Esophagus mucosa (tissue), 1 donor: ENCODE measurements around the gene AKR1C1. TPM values are rescaled to one million over a fixed set of nuclear protein-coding genes. Genes with fewer than 3 reads are reported as not detected.
"Not testable (repeated sequence)": the region's sequence is repeated elsewhere in the genome, so short reads cannot be mapped to it uniquely, and the experiment has no call there.

Experiments
- ATAC-seq: fragments of 200-7000 bp; cut with Tn5 transposase; one replicate; pipeline ENCODE4 v1.9.1; 2020
- total RNA-seq: library from RNA; stranded (reverse); gene quantifications from one replicate; pipeline ENCODE4 v1.2.4, GENCODE V29; 2023
- donor health status: DM: yes; HTN: yes; CAD: no.

AKR1C1 gene
- total RNA-seq, 1 donor from 2014 or later = 54.2 TPM

DNA sequence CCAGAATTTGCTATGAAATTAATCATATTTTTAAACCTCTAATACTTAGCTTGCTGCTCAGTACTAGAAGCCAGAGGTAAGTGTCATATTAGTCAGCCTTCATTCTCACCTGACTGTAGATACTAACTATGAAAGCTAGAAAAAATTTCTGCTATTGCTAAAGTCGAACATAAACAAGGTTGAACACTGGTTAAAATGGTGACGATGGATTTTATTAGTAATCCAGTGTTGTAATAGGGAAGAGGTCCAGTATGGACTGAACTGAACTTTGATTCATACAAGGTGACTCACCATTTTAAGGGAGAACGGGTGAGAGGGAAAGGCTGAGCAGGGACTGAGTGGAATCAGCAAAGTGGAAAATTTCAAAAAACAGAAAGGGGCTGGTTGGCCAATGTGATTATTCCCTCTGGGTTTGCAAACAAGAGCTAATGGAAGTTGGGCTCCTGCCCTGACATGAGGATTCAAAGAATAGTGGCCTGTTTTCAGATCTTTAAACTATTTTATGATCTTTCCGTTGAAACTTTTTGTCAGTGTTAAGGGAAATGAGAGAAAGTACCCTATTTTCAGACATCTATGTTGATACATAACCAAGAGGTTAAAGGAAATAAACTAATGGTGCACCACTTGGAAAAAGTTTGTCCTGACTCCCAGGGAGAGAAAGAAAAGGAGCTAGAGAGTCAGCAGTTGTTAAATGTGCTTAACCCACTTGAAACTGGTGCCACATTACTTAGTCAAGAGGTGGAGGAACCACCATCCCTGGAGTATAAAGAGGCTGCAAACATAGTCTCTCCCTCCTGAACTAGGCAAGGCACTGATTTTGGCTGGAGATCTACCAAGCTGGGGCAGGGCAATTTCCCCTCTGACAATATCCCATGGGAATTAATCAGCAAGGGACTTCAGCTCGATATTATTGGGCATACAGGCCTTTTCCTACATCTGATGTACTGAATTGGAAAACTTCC lies 15.3 kb upstream of the AKR1C1 start:
- peak; percentile 93 for ATAC-seq

DNA sequence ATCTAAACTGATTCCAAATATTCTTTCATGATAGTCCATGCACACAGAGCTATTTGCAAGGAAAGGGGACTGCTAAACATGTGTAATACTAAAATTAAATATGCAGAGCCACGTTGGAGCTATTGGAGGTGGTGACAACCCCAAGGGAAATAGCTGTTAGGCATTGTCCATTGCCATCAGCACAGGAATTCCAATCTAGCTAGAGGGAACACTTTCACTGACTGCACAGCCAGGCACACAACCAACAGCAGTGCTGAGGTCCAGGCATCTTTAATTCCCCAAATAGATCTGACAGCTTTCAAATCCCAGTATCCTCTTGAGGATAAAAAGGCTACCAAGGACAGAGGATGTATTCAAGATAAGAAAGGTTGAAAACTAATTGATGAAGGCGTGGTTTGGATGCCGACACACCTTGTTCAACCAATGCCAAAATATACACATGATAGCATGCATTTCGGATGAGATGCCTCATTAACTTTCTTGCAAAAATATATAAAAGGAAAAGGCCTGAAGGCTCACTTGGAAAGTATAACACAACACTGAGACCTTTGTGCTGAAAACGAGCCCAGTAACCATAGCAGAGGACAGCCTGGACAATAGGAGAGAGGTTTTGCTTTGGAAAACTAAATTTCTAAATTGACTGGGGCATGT lies 11.6 kb upstream of the AKR1C1 start:
- not testable (repeated sequence) for ATAC-seq

DNA sequence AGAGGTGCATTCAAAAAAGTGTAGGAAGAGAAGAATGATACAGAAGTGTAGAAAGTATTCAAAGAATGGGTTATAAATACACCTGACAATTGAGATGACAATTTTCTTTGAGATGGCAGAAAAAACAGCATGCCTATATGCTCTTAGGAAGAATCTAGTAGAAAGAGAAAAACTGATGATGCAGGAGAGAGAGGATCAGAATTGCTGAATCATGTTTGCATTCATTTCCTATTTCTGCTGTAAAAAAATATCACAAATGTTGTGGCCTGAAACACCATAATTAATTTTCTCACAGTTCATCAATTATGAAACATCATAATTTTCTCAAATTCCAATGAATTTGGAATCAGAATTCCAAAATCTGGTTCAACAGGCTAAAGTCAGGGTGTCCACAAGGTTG lies 9.8 kb upstream of the AKR1C1 start:
- no peak for ATAC-seq

DNA sequence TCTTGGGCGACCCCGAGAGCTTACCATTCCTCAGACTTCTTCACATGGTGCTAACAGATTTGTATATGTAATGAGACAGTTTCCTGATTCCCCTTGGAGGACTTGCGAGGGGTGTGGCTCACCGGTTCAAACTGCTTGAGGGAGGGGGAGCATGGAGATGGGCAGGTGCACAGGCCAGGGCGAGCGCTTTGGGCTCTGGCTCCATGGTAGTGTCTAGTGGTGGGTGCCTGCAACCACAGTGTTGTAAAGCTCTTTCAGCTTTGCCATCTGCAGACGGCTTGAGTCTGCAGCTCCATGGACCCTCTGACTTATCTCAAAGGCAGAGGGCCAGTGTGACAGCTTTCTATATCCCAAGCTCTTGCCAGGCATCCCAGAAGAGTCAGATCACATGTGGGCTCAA lies 7.1 kb upstream of the AKR1C1 start:
- ATAC-seq = not testable (repeated sequence)

DNA sequence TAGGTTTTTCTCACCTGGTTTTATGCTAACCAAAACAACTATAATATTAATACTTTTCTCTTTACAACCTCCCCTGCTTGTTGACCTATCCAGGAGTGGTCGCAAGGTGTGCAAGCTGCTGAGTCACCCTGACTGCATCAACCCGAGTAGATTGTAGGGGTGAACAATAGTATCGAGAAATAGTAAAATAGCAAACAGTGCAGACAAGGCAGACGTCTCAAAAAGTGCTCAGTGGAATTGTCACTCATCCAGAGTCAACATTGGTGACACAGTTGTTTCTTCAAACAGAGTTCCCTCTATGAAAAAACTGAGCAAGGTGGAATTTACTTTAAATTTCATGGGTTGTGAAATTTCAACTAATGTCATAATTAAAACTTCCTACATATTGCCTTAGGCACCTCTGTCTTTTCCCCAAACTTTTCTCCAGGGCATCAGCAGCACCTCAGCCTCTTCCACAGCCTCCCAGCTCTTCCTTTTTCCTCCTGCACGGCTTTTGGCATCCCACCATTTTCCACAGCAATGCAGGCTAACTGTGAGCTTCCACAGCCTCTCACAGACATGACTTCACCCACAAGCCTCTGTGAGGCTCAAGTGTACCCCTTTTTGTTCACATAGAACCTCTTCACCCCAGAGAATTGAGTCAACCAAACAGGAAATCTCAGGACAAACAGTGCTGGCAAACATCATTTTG lies 6.1 kb upstream of the AKR1C1 start:
- peak; percentile 36 for ATAC-seq

DNA sequence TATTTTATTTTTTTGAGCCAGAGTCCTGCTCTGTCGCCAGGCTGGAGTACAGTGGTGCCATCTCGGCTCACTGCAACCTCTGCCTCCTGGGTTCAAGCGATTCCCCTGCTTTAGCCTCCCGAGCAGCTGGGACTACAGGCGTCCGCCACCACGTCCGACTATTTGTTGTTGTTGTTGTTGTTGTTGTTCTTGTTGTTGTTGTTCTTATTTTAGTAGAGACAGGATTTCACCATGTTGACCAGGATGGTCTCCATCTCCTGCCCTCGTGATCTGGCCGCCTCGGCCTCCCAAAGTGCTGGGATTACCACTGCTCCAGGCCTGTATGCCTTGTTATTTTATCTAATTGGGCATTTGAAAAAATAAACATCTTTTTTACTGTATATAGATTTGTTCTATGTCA lies 1.7 kb upstream of the AKR1C1 start:
- not testable (repeated sequence) for ATAC-seq

DNA sequence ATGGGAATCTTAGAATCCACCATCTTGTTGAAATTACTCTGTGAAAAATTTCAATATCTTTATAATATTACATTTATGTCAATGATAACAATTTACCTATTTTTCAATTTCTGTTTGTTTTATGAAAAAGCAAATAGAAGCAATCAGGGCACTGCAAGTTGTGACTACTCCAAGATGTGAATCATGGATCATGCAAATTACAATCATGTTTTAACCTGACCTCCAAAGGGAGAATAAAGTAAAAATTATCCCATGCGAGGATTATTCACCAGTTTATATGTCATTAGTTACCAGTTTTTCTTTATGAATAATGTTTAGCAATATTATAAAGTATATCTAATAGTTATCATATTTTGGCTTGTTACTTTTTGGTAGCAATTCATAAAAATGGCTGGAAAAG lies 907 bp upstream of the AKR1C1 start:
- ATAC-seq = peak; percentile 78

DNA sequence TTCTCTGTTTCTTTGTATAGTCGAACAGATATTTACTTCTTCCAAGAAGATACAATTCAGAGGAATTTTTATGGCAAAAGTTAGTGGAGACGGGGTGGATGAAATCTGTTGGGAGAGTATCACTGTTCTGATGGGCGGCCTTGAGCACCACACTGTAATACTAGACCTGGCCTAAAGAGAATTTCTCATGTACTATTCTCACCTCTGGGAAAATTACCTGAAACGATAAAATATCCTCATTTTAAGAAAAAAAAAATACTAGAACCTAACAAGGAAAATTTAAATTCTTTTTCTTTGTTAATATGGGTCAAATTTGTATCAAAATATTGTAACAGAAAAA lies 570 bp downstream of the AKR1C1 start:
- not testable (repeated sequence) for ATAC-seq

DNA sequence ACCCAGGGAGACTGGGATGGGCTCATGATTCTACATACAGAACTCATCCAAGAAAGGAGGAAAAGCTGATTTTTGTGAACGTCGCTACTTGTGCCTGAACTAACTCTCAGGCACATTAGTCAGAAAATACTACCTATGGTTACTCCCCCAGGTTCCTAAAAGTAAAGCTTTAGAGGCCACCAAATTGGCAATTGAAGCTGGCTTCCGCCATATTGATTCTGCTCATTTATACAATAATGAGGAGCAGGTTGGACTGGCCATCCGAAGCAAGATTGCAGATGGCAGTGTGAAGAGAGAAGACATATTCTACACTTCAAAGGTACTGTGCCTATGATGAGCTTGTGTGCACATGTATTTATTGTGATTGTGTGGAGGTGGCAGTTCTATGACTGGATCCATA lies 2.5 kb downstream of the AKR1C1 start:
- not testable (repeated sequence) for ATAC-seq

DNA sequence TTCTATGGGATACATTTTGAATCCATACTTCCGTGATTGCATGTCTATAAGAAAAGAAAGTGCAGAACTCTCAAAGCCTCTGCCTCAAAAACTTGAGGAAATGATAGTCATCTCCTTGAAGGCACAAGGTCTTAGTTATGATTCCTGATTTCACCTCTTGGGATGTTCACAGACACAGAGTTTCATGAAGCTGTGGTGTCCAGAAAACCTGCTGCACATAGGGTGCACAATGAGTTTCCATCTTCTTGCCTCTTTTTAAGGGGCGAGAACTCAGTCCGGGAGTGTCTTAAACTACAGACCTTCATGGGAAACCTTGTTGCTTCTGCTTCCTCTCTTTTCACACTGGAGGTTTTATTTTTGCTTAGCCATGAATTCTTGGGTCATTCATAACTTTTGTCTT lies 4.0 kb downstream of the AKR1C1 start:
- ATAC-seq = not testable (repeated sequence)

DNA sequence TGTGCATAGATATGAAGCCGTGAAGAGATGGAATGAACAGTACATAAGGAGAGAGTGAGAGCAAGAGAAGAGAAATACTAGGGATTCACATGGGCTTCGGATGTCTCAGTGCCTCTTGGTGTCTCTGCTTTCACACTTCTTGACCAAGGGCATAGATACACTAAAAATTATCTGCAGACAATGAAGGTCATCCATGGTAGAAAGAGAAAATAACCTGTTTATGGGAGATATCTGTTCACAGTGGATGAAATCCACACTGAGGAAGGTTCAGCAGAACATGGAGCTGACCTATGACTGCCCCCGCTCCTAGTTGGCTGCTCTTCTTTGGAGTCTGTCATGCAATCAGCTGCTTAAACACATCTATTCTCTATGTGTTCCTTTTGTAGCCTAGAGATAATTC lies 6.1 kb downstream of the AKR1C1 start:
- not testable (repeated sequence) for ATAC-seq

DNA sequence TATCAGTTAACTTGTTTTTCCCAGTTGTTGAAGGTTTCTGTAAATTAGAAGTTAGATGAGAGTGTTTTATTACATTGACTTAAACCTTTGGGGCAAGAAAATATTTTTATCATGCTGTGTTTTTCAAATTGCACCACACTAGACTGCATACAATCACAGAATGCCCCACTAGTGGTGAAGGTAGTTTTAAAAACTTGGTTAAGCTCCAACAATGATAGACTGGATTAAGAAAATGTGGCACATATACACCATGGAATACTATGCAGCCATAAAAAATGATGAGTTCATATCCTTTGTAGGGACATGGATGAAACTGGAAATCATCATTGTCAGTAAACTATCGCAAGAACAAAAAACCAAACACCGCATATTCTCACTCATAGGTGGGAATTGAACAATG lies 7.1 kb downstream of the AKR1C1 start:
- ATAC-seq = not testable (repeated sequence)

DNA sequence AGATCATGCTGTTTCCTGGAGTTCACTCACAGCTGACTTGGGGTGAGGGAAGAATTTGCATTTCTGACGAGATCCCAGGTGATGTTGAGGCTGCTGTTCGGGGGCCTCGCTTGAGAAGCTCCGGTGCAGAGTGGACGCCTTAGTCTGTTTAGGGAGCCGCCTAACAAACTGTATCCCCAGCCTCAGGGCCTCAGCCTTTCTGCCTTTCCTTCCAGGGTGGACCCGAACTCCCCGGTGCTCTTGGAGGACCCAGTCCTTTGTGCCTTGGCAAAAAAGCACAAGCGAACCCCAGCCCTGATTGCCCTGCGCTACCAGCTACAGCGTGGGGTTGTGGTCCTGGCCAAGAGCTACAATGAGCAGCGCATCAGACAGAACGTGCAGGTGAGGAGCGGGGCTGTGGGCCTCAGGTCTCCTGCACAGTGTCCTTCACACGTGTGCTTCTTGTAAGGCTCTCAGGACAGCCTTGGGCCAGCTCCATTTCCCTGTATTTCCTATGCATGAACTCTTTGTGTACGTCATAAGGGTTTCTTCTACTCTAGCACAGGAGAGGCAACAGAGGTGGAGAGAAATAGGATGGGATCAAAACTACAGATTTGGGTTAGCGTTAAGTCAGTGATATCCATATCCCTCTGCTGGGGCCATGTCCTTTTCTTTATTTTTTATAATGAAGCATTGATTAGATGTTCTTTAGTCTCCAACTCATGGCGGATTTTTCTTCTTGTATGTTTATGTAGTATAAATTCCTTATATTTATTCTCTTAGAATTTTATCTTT lies 9.3 kb downstream of the AKR1C1 start:
- ATAC-seq = not testable (repeated sequence)

DNA sequence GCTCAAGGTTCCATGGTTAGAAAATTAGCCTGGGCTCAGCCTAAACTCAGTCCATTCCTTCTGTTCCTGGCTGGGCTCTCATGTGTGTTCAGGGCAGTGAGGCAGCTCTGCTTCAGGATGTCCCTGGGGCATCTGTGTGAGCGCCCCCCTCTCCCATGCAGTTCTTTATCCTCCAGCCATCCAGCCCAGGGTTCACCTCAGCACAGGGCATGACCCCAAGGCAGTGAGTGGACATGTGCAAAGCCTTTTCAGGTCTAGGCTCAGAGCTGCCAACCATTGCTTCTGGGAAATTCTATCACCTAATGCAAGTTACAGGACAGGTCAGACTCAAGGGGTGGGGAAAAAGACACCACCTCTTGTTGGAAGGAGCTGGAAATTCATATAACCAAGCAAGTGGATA lies 10.1 kb downstream of the AKR1C1 start:
- ATAC-seq = not testable (repeated sequence)

DNA sequence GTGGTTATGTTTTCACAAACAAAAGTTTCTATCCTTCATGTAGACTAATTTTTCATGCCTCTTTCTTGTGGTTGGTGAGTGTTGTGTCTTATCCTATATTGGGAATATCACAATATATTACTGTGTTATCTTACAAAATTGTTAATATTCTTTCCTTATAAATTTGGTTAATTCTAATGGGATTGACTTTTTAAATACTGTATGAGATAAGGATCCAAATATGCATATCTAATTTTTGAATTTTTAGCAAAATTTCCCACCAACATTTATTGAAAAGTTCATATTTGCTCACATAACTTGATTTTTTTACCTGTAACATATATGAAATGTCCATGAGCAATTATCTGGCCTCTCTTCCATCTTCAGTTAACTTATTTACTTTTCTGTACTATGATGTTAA lies 11.2 kb downstream of the AKR1C1 start:
- ATAC-seq = not testable (repeated sequence)

DNA sequence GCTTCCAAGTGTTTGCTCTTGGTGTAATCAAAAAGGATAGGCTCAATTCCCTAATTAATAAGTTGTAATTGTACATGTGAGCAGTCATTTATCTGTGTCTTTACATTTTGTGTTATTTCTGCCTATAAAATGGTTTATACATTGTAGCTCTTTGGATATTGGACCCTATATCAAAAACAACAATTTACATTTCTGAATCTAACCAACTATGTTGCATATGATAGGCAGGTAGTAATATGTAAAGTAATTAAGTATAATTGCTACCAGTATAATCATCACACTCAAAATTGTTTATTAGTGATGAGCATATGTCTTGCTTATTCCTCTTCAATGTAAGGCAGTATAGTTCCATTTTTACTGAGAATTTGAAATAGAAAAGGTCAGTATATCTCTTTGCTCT lies 13.8 kb downstream of the AKR1C1 start:
- no peak for ATAC-seq

DNA sequence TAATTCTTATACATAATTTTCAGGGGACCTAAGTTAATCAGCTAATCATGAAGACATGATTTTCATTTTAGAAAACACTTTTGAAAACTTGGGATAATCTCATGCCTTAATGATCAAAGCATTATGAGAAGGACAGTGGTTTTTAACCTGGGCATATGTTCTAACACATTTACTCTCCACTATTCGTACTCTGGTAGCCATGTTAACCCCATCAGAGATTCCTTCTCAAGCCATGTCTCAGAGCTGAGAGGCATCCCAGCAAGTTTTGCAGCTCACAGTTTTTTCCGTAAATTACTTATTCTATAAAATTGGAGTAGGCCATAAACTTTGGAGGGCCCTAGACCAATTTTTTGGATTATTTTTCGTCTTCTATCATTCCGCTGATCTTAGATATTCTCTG lies 15.7 kb downstream of the AKR1C1 start:
- ATAC-seq = no peak

DNA sequence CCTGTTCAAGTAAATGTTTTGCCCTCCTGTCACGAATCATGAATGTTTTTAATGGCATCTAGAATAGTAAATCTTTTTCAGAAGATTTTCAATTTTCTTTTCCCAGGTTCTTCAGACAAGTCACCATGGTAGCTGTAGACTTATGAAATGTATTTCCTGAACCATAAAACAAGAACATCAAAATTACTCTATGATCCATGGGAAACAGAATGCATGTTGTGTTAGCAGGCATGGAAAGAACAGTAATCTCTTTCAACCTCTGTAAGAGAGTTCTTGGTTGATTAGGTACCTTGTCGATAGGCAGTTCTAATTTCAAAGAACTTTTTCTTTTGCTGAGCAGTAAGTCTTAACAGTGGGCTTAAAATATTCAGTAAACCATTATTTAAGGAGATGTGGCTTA lies 17.6 kb downstream of the AKR1C1 start:
- no peak for ATAC-seq

DNA sequence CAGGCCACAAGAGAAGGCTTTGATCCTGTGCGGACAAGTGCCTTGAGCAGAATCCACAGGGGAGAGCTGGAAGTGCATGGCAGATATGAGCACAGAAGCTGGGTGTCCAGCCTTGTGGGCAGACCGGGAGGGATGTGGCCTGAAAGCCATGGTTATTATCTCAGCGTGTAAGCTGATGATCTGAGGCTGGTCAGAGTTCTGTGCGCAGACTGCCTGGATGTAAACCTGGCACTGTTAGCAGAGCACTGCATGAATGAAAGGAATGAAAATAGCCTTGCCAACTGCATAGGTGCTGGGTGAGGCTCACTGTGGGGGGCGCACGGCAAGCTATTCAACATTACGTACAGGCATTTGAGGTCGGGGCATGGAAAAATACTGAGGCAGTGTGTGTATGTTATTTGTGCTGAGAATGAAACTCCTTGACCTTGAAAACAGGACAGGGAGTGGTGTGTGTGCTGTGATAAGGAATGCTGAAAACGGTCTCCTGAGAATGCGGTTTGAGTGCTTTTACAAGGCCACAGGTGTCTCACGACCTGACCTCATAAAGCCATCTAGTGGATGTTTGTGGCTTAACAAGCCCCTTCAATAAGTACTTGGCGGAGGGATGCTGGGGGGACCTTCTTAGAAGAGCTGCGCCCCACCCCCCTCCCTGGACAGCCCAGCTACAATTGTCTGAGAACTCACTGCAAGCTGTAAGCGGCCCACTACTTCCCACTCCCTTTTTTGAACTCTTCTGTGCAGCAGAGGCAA lies 18.7 kb downstream of the AKR1C1 start:
- peak; percentile 12 for ATAC-seq

DNA sequence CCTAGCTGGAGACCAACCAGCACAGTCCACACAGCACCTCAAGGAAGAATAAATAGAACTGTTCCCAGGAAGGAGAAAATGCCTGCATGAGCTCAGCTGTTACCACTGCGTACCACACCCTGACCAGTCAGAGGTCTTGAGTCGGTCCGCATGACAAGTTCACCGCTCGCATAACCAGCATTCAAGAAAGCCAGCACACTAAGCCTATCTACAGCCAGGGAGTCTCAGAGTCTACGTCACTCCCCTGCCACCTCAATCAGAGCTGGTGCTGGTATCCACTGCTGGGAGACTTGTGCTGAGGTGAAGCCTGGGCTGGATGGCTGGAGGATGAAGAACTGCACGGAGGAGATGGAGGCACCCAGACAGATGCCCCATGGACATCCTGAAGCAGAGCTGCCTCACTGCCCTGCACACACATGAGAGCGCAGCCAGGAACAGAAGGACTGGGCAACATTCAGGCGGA lies 19.6 kb downstream of the AKR1C1 start:
- ATAC-seq = peak; percentile 78

DNA sequence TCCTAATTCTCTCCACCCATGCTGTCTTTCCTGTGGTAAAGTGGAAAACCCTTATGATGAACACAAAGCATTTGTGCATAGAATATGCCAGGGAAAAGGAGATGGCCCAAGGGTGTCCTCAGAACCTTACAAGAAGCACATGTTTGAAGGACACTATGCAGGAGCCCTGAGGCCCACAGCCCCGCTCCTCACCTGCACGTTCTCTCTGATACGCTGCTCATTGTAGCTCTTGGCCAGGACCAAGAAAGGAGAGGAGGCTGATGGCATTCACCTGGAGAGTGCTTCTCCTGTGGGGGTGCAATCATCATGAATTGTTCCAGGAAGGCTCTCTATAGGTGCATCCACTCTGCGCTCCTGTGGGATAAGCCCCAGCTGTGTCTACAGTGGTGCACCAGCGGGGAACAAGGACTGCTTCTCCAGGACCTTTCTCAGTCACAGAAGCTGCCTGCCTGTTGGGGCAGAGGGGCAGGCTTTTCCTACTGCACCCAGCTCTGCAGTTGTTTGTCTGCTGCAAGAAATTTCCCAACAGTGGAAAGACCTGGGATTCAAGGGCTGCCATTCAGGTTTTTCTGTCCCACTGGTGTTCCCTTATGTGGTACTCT lies 20.5 kb downstream of the AKR1C1 start:
- no peak for ATAC-seq
